Measurements from ENCODE around the gene SH2D2A.
A peak's percentile ranks its signal among the peaks of the same experiment; 100 is the strongest.

Gene SH2D2A

DNA sequence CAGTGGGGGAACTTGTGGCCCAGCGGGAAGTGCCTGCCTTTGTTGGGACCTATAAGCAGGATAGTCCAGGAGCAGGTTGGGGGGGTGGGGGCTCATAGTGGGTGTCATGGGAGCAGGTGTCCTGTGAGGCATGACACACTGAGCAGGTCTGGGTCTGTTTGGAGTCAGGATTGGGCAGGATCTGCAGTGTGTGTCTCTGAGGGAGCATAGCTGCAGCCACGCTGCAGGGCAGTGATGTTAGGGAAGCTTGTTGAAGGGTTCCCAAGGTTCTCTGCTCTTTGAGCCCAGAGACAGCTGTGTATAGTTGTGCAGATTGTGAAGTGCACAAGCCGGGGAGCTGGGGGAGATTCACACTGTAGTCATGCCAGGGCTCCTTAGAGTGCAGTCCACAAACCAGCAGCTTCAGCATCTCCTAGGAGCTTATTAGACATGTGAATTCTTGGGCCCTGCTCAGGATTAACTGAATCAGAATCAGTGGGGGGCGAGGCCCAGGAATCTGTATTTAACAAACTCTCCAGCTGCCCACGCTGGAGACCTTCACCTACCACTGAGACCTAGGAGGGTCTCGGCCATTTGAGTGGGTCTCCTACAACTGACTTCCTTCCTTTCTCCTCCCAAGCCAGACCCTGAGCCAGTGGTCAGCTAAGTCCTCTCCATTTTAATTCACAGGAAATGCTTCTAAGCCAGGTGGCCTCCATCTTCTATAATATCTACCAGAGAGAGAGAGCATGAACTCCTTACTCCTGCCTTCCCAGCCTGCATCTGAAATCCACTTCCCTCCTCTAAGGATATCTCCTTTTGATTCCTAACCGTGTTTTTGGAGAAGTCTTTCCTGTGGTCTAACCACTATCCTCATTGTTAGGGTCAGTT, 31.2 kb upstream of the SH2D2A start:
- DNase-seq = no peak

DNA sequence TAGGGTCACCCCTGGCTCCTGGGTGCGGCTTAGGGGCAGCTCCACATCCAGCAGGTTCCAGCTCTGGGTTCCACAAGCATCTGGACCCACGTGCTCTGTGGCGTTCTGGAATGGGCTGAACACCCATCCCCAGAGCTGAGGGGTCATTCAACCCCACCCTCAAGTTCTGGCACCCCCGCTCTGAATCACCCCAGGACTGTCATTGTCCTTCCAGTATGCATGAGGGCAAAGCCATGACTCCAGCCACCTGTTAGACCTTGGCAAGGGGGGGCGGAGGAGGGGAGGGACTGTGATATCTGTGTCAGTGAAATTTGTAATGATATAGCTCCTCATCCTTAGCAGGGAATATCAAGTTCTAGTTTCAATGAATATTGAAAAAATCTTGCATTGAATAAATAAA, 30.0 kb upstream of the SH2D2A start:
- DNase-seq = no peak

DNA sequence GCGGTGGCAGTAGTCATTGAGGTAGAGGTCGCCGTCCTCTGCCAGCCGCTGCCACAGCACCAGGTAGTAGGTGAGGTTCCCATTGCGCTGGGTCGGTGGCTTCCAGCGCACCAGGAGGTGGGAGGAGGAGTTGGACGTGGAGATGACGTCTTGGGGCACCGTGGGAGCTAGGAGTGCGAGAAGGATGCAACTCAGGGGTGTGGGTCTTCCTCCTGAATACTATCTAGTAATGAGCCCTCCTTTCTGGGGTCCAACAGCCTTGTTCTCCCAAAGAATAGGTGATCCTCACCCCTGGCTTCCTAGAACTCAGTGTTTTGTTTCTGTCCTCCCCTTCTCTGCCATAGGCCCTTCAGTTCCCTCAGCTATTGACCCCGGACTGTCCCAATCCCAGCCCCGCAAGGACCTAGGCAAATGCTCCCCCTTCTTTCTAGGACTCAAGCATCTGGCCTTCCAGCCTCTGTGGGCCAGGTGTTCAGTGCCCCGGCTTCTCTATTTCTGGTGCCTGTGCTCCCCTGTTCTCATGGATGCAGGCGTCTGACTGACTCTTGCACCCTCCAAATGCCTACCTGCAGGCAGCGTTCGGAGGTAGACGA, 29.4 kb upstream of the SH2D2A start:
- DNase-seq = no peak

DNA sequence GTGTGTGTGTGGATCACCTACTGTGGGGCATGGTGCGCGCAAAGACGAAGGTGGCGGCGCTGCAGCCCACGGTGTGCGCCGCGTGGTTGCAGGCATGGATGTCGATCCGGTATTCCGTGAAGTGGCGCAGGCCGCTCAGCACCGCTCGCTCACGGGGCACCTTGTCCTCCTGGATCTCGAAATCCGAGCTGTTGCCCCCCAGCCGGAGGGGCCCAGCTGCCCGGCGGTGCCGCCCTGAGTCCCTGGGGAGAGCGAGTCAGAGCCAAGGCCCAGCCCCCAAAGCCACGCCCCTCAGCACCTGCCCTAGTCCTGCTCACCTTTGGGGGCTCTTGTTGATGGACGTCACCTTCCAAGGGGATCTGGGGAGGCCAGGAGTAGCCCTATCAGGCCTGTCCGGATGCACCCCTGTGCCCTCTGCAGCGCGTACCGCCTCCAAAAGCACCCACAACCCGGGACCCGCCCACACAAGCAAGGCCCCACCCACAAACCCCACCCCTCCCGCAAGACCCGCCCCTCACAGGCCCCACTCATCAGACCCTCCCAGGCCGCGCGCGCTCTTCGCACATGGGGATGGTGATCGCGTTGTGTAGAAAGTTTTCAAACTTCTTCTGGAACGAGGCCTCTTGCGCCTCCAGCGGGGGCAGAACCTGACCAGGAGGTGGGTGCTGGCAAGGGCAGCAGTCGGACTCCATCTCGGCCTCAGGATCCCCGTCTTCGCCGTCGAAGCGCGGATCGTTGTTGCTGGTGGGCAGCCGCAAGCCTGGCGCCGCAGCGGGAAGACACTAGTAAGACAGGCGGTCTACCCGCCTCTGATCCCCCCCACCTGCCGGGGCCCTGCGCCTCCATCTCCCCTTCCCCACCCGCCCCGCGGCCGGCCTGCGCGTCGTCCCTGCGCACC, 28.7 kb upstream of the SH2D2A start:
- DNase-seq = no peak

DNA sequence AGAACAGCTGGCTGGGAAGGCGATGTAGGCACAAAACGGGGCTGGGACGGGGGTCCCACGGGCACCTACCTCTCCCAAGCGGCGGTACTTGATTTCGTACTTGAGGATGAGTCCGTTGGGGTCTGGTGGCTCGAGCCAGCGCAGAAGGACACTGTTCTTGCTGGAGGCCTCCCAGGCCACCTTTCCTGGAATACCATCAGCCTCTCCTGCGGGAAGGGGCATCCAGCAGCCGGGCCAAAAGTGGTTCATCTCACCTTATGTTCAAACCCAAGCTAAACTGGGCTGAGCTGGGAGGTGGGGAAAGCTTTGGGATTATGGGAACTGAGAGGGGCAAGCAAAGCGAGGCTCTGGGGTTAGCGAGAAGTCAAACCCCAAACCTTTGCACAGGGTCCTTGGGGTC, 28.0 kb upstream of the SH2D2A start:
- DNase-seq = no peak

DNA sequence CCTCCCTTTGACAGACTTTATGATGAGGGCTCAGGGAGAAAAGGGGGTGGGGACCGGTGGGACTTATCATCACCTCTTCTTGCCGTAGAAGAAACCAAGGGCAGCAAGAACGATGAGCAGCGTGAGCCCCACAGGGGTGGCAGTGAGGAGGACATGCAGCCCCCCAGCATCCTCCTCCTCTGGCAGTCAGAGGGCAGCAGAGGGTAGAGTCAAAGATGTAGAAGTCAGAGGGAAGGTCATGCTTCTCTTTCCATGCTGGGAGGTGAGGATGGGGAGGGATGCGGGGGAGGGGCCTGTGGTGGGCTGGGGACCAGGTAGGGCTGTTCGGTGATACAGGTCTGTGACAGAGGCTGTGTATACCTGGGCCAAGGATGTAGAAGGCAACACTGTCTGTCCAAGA, 27.5 kb upstream of the SH2D2A start:
- no peak for DNase-seq

DNA sequence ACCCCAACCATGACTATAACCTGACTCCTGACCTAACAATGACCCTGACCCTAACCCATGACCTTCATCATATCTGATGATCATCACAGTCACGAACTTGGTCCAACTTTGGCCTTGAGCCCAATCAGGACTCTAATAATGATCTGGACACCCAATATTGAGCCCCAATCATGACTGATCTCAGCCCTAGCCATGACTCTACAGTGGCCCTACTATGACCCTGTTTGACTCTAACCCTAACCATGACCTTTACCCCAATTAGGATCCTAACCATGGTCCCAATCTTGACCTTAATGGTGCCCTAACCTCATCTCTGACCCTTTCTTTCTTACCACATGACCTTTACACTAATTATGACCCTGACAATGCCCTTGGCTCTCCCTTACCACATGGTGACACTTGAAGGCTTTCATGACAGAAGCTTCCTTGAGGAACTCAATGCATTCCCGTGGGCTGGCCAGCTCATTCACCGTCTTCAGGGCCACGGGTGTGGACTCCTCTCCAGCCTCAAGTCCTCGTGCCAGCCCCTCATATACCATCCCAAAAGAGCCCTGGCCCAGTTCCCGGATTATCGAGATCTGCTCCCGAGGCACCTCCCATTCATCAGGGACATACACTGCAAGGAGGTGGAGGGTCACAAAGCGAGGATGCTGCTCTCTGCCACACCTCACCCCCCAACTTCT, 26.1 kb upstream of the SH2D2A start:
- DNase-seq = no peak

DNA sequence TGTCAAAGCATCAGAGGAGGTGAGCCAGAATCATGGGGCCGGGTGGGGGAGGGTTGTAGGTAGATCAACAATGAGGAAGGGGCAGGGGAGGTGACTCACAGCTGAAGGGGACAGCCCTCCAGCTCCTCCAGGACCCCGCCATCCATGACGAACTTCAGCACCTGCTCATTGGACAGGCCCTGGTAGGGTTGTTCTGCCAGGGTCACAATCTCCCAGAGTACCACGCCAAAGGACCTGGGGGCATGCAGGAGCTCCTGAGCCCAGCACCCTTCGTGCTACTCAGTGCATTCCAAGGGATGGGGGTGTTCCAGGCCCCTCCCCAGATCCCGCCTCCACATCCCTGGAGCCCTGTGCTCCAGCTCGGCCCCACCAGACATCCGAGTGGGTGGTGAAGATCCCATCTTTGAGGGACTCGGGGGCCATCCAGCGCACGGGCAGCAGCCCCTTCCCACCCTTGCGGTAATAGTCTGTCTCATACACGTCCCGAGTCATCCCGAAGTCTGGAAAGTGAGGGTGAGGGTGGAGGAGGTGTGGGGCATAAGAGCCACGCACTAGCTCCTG, 24.7 kb upstream of the SH2D2A start:
- DNase-seq = no peak

DNA sequence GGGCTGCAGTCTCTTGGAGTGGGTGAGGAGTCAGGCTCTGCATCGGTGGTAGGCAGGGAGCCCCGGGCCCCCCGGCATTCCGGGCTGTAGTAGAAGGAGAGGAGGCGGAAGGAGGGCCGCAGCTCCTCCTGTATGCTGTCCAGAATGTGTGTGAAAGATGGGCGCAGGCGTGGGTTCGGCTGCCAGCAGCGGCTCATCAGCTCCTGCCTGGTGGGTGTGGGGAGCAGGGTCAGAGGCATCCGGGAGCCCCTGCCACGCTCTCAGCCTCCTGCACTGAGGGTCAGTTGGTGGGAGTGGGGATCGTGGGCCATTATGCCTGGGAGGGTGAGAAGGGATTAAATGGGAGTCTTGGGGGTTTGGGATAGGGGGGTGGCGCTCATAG, 24.2 kb upstream of the SH2D2A start:
- DNase-seq = no peak

DNA sequence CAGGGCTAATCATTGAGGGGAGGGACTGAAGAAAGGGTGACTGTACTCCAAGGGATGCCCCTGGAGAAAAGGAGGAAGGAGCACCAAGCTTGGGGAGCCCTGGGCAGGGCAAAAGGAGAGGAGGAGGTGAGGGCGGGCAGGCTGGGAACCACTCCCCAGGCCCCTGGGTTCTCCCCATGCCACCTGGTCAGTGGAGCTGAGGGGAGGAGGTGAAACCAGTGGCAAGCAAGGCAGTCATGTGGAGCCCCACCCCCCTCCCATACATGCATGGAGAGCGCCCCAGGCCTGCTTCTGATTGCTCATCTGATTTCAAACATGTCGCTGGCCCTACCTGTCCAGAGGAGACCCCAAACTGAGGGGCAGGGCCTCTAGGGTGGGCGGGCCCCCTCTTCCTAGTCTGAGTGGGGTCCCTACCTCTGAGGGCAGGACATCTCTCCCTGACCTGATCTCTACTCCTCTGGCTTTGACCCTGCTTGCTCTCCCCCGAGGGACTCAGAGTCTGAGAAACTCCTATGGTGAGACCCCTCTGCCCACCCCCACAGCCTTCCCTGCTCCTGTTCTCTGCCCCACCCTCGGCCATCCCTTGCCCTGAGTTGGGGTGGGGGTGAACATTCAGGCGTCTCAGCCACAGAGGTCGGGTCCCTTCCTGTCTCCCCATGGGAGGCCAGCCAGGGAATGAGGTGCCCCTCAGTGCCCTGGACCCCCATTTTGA, 23.7 kb upstream of the SH2D2A start:
- peak; percentile 47 for DNase-seq

DNA sequence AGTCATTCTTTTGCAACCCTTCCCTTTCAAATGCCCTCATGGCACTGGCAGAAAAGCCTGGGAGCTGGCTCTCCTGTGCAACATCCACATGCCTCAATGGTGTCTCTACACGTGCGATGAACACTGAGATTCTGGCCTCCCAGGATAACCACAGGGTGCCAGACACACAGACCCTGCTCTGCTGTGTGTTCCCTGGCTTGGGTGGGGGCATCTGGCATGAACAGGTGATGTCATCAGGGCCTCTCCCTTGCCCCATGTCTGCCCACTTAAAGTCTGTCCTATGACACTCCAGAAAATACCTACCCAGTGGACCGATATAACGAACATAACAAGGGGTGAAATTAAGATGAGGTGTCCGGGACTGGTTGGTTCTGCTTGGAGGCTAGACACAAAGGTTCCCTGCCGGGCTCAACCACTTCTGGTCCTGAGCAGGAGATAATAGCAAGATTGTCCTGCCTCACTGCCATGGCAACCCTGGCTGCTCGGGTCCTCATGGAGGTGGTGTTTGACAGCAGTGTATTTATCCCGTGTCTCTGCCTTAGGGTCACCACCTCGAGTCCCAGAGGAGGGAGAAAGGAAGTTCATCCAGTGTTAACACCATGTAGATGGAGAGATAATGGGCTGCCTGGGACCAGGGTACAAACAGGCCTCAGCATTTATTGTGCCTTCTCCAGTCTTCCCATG, 22.9 kb upstream of the SH2D2A start:
- DNase-seq = peak; percentile 79

DNA sequence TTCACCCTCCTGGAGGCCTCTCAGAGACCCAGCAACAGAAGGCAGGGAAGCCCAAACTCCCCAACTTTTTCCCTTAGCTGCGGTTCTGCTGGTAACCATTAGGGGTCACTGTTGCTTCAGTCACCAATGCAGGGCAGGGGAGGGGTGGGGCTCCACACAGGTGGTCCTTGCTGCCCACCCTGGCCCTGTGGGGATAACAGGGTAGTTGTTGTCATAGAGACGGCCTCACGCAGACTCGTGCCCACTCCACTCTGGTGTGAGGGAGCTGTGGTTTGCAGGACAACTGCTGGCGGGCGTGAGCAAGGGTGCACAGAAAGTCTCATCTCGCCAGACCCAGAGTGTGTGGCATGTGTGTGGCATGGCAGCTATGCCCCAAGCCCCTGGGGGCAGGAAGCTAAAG, 22.3 kb upstream of the SH2D2A start:
- DNase-seq = peak; percentile 73

DNA sequence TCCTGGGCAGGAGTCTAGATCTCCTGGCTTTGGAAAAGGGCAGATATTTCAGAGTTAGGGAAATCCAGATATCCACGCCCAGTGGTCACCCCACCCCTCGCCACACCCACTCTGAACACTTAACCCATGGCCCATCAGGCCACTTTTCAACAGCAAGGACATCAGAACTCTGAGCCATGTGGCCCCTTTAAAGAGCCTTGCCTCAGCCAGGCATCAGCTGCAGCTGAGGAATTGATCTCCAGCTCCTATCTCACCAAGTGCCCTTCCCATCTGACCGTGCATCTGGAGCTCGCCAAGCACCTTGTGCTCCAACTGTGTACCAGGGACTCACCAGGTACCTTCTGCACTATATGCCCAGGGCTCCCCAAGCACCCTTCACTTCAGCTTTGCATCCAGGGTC, 20.2 kb upstream of the SH2D2A start:
- DNase-seq = no peak

DNA sequence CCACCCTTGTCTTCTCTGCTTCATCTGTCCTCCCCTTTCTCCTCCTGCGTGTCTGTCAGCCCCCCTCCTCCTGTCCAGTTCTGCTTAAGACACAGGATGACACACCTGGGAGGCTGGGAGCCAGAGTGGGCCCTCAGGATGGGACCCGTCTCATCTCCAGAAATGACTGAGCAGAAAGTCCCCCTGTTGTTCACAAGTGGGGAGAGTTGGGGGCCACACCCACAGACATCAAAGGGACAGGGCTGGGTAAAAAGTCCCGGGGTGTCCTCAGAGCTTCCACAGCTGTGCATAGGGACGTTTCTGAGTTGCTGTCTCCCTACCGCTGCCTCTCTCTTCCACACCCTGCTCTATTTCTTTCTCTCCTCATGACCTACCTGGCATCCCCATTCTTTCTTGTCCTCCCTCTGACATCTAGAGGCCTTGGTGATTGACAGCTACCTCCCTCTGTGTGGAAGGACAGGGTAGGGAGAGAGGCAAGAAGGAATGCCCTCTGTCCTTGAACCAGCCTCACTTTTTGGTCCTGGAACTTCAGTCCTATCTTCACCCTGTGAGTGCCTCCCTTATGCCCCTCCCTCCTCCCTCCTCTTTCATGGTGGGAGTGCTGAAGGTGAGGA, 19.5 kb upstream of the SH2D2A start:
- no peak for DNase-seq

DNA sequence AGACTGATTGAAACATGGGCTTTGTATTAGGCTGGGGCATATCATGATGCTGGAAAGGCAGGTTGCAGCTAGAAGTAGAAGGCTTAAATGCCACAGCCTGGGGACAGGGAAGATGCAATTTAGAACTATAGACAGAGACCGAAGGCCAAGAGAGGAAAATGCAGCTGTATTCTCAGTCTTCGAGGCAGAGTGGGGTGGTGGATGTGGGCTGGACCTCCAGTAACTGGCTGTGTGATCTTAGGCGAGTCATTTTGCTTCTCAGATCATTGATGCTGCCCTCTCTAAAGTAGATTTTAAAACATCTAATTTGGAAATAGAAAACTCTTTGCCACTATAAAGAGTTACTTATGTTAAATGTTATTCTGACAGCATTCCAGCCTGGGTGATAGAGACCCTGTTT, 17.7 kb upstream of the SH2D2A start:
- no peak for DNase-seq

DNA sequence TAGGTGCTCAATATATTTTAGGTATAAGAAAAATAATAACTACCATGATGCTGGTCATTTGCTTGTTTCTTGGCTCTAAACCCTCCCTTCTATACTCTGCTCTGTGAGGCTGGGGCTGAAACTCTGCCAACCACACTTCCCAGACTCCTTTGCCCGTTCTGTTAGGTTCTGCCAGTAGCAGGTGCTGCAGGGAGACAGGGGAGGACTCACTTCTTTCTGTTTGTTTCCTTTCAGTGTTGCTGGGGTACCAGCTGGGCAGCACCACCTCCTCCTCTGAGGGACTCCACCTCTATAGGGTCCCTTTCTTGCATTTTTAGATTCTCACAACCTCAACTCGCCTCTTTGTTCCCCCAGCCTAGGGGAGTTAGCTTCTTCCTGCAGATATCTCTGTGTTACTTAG, 17.0 kb upstream of the SH2D2A start:
- peak; percentile 48 for DNase-seq

DNA sequence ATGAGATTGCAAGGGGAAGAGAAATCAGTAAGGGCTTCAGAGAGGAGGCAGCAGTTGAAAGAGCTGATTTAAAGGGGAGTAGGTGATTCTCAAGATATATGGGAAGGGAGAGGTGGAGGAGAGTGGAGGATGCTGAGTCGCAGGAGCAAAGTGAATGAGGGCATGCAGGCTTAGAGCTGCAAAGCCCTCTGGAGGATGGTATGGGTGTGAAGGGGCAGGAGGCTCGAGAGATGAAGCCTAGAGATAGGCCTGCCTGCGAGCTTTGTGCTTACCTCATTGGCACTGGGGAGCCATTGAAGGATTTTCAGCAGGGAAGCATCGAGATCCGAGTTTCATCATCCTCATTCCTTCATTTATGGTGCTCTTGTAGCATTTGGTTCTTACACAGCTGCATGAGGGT, 15.8 kb upstream of the SH2D2A start:
- no peak for DNase-seq

DNA sequence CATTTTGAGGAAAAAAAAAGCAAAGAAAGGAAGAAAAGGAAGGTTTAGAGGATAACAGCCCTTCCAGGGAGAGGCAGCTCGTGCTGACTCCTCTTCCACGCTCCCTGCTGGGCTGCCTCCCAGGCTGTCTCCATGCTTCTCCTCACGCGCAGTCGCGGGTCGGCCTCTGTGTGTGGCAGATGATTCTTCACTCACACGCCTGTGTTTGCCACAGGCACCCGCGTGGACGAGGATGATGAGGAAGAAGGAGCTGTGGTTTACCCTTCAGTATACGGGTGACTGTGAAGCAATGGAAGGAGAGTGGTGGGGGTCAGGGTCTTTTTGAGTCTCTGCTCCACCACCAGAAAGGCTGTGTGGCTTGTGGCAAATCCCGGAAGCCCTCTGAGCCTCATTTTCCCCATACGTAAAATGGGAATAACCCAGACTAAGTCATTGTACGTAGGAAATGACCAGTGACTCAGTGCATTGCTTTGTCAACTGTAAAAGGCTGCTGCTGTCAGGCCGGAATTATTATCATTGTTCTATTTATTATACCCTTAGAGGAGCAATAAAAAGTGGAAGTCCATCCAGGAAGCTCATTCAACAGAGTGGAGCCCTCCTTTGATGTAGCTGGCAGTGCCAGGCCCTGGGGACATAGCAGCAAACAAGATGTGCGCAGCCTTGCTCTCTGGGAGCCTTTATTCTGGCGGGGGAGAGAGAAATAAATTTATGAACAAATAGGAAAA, 11.9 kb upstream of the SH2D2A start:
- DNase-seq = peak; percentile 59

DNA sequence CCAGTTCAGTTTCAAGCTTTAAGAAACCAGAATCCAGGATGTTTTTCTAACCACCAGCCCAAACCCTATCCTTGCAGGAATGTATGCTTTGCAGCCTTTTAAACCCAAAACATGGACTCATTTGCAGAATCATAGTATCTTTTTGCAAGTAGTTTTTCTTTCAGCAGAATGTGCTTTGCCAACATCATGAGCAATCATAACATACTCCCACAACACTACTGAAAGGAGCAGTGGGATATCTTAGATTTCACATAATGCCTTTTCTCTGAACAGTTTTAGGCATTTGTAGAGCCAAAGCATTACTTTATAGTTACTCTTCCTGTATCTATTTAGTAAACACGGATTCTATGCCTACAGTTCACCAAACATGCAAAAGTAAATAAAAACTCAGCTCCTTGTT, 10.0 kb upstream of the SH2D2A start:
- no peak for DNase-seq

DNA sequence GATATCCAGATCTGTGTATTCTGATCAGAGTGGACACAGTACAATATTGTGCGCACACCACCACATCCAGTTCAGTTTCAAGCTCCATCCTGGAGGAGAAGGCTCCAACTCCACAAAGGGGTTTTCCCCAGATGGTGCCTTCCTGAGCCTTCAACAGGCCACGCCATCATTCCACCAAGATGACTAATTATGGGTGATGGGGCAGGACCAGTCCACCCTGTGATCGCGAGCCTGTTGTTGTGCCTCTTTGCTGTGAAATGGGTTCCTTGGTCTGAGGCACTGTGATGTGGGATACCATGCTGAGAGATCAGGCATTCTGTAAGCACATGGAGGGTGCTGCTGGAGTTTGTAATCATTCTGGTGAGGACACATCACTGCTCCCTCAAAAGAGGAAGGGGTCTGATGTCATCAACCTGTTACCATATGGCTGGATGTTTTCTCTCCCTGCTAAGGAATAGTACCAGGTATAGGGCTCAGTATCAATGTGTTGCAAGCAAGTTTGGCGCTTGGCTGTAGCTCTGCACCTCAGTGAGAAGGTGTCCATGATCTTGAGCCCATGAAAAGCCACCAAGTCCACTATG, 6.7 kb upstream of the SH2D2A start:
- no peak for DNase-seq
